AG09319 (cell line): ENCODE measurements around the gene HOXA11.

Source experiments
- DNase-seq: peaks from one replicate; pipeline ENCODE4 v3.0.0-alpha.2; 2010; ENCODE audit warnings: low read depth; ENCODE audit errors: extremely low read depth
- CTCF ChIP-seq: IDR thresholded peaks from 2 replicates; pipeline ENCODE4 v1.5.1; 2011; ENCODE audit warnings: low read depth, mild to moderate bottlenecking, inconsistent platforms, low read length, moderate library complexity

The HOXA11 gene

GRCh38 chr7:27155816-27156507 lies 29.1 kb downstream of the HOXA11 start:
- no peak for TF ChIP-seq CTCF
- DNase-seq: no peak

GRCh38 chr7:27154901-27155815 lies 29.9 kb downstream of the HOXA11 start:
- no peak for TF ChIP-seq CTCF
- DNase-seq: no peak

DNA sequence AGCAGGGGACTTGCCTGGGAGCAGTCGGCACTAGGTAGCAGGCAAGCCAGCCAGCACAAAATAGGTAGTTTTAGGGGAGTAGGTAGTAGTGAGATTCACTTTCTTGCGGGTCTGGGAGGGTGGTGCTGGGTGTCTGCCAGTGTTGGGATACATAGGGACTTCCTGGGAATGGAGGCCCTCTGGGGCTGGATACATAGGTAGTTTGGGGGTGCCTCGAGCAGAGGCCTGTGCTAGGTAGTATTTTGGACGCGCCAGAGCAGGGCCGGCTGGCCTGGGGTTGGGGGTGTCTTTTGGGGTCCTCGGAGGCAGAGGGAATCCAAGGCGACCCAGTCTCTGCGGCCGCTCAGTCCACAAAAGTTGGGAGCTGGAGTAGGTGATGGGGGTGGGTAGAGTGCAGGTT lies 30.7 kb downstream of the HOXA11 start:
- DNase-seq: no peak
- TF ChIP-seq CTCF: no peak

GRCh38 chr7:27153526-27153925 lies 31.5 kb downstream of the HOXA11 start:
- no peak for TF ChIP-seq CTCF

DNA sequence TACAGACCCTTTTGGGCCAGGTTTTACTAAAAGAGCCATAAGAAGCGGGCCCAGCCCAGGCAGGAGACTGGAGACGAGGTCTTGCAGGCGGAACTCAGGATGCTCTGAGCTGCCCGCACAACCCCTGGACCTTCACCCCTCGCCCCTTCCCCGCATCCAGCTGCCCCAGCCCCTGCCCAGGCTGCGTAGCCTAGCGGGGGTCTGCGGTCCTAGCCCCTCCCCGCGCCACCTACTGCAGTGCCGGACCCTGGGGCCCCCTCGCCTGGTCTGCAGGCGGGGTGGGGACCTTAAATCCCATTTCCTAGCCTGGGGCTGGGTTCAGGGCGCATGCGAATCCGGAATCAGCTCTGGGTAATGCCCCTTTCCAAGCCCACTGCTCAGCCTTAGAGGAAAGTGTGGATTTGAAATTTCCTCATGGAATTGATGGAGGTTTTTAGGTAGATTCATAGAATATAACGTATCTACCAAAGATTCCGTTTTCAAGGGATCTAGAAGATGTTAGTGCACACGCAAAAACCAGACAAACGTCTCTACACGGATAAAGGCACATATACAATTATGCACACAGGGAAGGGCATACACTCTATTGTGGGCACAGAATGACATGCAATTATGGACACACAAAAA lies 32.1 kb downstream of the HOXA11 start:
- no peak for TF ChIP-seq CTCF

More at GRCh38 chr7:27153526-27153925, 31.5 kb downstream of the HOXA11 start:
- DNase-seq: no peak

DNA sequence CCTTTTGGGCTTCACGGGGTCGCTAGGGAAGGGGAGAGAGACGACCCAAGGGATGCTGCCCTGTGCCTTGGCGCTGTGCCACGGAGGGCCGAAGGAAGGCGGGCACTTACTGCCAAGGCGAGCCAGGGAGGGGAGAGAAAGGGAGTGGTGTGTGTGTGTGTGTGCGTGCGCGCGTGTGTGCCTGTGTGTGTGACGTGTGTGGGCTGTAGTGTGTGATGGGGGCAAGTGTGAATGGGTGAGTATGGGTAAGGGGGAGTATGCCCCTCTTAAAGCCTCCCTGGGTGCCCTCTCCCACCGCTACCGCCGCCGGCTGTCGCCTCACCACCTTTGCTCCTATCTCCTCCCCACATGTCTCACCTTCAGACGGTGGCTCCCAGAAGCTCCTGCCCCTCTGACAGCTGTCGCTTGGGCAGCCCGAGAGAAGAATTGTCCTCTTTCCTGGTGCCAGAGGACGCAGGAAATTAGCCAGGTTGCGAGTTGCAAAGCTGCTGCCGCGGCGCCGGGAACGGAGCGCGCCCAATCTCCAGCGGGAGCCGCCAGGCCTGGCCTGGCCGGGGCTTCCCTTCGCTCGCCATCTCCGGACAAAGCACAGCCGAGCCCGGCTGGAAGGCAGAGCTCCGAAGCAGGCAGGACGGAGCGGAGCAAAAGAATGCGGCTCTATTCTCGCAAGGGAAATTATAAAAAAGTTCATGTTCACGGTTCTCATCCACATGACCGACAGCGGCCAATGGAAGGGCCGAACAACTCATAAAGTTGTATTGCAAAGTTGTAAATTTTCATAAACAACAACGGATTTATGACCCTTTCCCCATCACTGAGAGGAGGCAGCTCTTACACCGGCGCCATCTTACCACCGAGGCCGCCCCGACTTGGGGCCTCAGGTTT lies 32.9 kb downstream of the HOXA11 start, which contains the start of gene HOXA3:
Gene HOXA3, minus strand, starts transcription at position 653 of the 885 bp plus-strand sequence. CDS start 41,943 bp downstream, outside the sequence.
- no peak for TF ChIP-seq CTCF

More for the DNA sequence above, 32.1 kb downstream of the HOXA11 start:
- DNase-seq: no peak

More for the DNA sequence above, 32.9 kb downstream of the HOXA11 start, which contains the start of gene HOXA3:
- DNase-seq: no peak
